Neural progenitor cell (in vitro differentiated cells): ENCODE results near the gene JAKMIP2. TPM values are rescaled to one million over a fixed set of nuclear protein-coding genes. Genes with fewer than 3 reads are reported as not detected.

Source experiments
- DNase-seq: peaks from one replicate; pipeline ENCODE4 v3.0.0-alpha.2; 2016; ENCODE audit warnings: low spot score
- H2AFZ ChIP-seq: fragments of 200-600 bp; sonication (generic); replicated peaks from 2 replicates; pipeline ENCODE4 v1.6.1; 2016; ENCODE audit warnings: antibody characterized with exemption
- H3F3A ChIP-seq: fragments of 200-600 bp; sonication (generic); 2 replicates; pipeline ENCODE4 v1.6.1; 2016; ENCODE audit warnings: antibody characterized with exemption, low read depth
- H3K27ac ChIP-seq: fragments of 200-600 bp; sonication (generic); 2 replicates; pipeline ENCODE4 v1.5.1; 2016; ENCODE audit warnings: mild to moderate bottlenecking
- H3K27me3 ChIP-seq: fragments of 200-600 bp; sonication (generic); 2 replicates; pipeline ENCODE4 v1.6.1; 2016; ENCODE audit warnings: mild to moderate bottlenecking, moderate library complexity
- H3K36me3 ChIP-seq: fragments of 200-600 bp; sonication (generic); 2 replicates; pipeline ENCODE4 v1.5.1; 2016
- H3K4me1 ChIP-seq: fragments of 200-600 bp; sonication (generic); 2 replicates; pipeline ENCODE4 v1.6.1; 2016; ENCODE audit warnings: mixed run types
- H3K4me2 ChIP-seq: fragments of 200-600 bp; sonication (generic); 2 replicates; pipeline ENCODE4 v1.6.1; 2016
- H3K4me3 ChIP-seq: fragments of 200-600 bp; sonication (generic); 2 replicates; pipeline ENCODE4 v1.5.1; 2016
- H3K79me2 ChIP-seq: fragments of 200-600 bp; sonication (generic); 2 replicates; pipeline ENCODE4 v1.6.1; 2016; ENCODE audit warnings: low read depth
- H3K9ac ChIP-seq: fragments of 200-600 bp; sonication (generic); 2 replicates; pipeline ENCODE4 v1.6.1; 2016
- H3K9me3 ChIP-seq: fragments of 200-600 bp; sonication (generic); 2 replicates; pipeline ENCODE4 v1.5.1; 2016; ENCODE audit warnings: low read depth
- H4K20me1 ChIP-seq: fragments of 200-600 bp; sonication (generic); 2 replicates; pipeline ENCODE4 v1.6.1; 2016; ENCODE audit warnings: low read depth
- H3K27ac Mint-ChIP-seq: 3 replicates; pipeline ENCODE4 v1.8.0; 2021; ENCODE audit warnings: mixed read lengths
- H3K27me3 Mint-ChIP-seq: 2 replicates; pipeline ENCODE4 v1.8.0; 2022; ENCODE audit warnings: low read depth, mild to moderate bottlenecking, inconsistent platforms, moderate library complexity, mixed read lengths; ENCODE audit not compliant: insufficient read depth
- H3K36me3 Mint-ChIP-seq: 3 replicates; pipeline ENCODE4 v1.8.0; 2021; ENCODE audit warnings: mixed read lengths
- H3K4me1 Mint-ChIP-seq: 3 replicates; pipeline ENCODE4 v1.8.0; 2021; ENCODE audit warnings: mixed read lengths
- H3K4me3 Mint-ChIP-seq: 3 replicates; pipeline ENCODE4 v1.8.0; 2021; ENCODE audit warnings: mild to moderate bottlenecking, moderate library complexity, mixed read lengths
- H3K9me3 Mint-ChIP-seq: 3 replicates; pipeline ENCODE4 v1.8.0; 2020; ENCODE audit warnings: mixed read lengths
- EZH2 ChIP-seq: fragments of 200-600 bp; sonication (generic); IDR thresholded peaks from 2 replicates; pipeline ENCODE4 v1.6.1; 2017; ENCODE audit warnings: antibody characterized with exemption, mild to moderate bottlenecking, moderate library complexity
- EZH2phosphoT487 ChIP-seq: fragments of 200-600 bp; sonication (generic); IDR thresholded peaks from 2 replicates; pipeline ENCODE4 v1.6.1; 2017; ENCODE audit warnings: antibody characterized with exemption
- total RNA-seq: library from RNA; depleted of rRNA; stranded (reverse); fragments of >200 nt; gene quantifications from 2 replicates; pipeline ENCODE4 v1.2.3, GENCODE V29; 2015; ENCODE audit warnings: low replicate concordance
- TF ChIP-seq, protein P1 (sequence below): fragments of 200-600 bp; sonication (generic); IDR thresholded peaks from 2 replicates; pipeline ENCODE4 v1.5.1; 2017; ENCODE audit warnings: antibody characterized with exemption, mild to moderate bottlenecking

JAKMIP2 gene
- total RNA-seq, 1 donor from 2014 or later: 8.2 TPM

DNA sequence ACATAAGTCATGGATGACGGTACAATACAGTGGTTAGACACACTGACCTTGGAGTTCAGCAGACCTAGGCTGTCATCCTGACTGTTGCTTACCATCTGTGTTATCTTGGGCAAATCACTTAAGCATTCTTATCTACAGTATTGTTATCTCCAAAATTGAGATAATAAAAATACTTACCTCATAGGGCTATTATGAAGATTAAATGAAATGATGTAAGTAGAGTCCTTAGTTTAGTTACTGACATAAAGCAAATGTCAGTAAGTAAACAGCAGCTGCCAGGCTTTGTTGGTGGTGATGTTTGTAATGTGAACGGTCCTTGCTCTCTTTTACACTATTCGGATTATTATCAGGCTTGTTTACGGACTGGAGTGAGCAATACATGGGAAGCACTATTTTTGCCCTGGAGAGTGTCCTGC, 165.3 kb downstream of the JAKMIP2 start:
- TF ChIP-seq EZH2 (no peak), EZH2phosphoT487 (no peak)
- TF ChIP-seq, protein P1, sequence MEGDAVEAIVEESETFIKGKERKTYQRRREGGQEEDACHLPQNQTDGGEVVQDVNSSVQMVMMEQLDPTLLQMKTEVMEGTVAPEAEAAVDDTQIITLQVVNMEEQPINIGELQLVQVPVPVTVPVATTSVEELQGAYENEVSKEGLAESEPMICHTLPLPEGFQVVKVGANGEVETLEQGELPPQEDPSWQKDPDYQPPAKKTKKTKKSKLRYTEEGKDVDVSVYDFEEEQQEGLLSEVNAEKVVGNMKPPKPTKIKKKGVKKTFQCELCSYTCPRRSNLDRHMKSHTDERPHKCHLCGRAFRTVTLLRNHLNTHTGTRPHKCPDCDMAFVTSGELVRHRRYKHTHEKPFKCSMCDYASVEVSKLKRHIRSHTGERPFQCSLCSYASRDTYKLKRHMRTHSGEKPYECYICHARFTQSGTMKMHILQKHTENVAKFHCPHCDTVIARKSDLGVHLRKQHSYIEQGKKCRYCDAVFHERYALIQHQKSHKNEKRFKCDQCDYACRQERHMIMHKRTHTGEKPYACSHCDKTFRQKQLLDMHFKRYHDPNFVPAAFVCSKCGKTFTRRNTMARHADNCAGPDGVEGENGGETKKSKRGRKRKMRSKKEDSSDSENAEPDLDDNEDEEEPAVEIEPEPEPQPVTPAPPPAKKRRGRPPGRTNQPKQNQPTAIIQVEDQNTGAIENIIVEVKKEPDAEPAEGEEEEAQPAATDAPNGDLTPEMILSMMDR: no peak
- Histone ChIP-seq H3K36me3 (peaks cover 4% of the 10 kb centered on the region), H3K27ac (no peak overlapping the region), H3K27me3 (no peaks in the 10 kb centered on the region), H3K4me1 (no peaks in the 10 kb centered on the region), H3F3A (peaks cover 8% of the 10 kb centered on the region), H3K9ac (no peak overlapping the region), H2AFZ (no peak overlapping the region), H4K20me1 (no peaks in the 10 kb centered on the region), H3K79me2 (peaks cover 10% of the 10 kb centered on the region), H3K4me3 (no peak overlapping the region), H3K9me3 (no peaks in the 10 kb centered on the region), H3K4me2 (no peak overlapping the region)
- Mint-ChIP-seq H3K27me3 (no peaks in the 10 kb centered on the region), H3K4me1 (no peaks in the 10 kb centered on the region), H3K4me3 (no peak overlapping the region), H3K36me3 (peaks cover 54% of the 10 kb centered on the region), H3K27ac (no peak overlapping the region), H3K9me3 (no peaks in the 10 kb centered on the region)
- DNase-seq: no peak

- Mint-ChIP-seq H3K36me3 (peaks cover 60% of the 10 kb centered on the region), H3K27me3 (no peaks in the 10 kb centered on the region), H3K4me3 (no peak overlapping the region), H3K4me1 (no peaks in the 10 kb centered on the region), H3K27ac (no peak overlapping the region), H3K9me3 (no peaks in the 10 kb centered on the region)
- Histone ChIP-seq H3K27ac (no peak overlapping the region), H3K9ac (no peak overlapping the region), H4K20me1 (no peaks in the 10 kb centered on the region), H3K4me3 (no peak overlapping the region), H3K4me2 (no peak overlapping the region), H2AFZ (no peak overlapping the region), H3F3A (peaks cover 8% of the 10 kb centered on the region), H3K36me3 (peaks cover 5% of the 10 kb centered on the region), H3K4me1 (no peaks in the 10 kb centered on the region), H3K9me3 (no peaks in the 10 kb centered on the region), H3K79me2 (peaks cover 15% of the 10 kb centered on the region), H3K27me3 (no peaks in the 10 kb centered on the region)
- TF ChIP-seq, protein P1: no peak
- no peak for TF ChIP-seq EZH2phosphoT487
- TF ChIP-seq EZH2: no peak
- no peak for DNase-seq
Observed at GRCh38 chr5:147616421-147616820, 166.1 kb downstream of the JAKMIP2 start.

- H3K4me1 ChIP-seq: peaks cover 3% of the 10 kb centered on the region
- no peak overlapping the region for H3K9ac ChIP-seq
- no peak overlapping the region for H3K4me3 Mint-ChIP-seq
- no peaks in the 10 kb centered on the region for H4K20me1 ChIP-seq
- peaks cover 69% of the 10 kb centered on the region for H3K36me3 Mint-ChIP-seq
- H3K27ac Mint-ChIP-seq: no peak overlapping the region
- DNase-seq: no peak
- no peak overlapping the region for H3K27ac ChIP-seq
- peaks cover 13% of the 10 kb centered on the region for H3K9me3 Mint-ChIP-seq
- peaks cover 36% of the 10 kb centered on the region for H3K79me2 ChIP-seq
- H3K27me3 Mint-ChIP-seq: no peaks in the 10 kb centered on the region
- H3K27me3 ChIP-seq: no peaks in the 10 kb centered on the region
- H3K4me1 Mint-ChIP-seq: no peaks in the 10 kb centered on the region
- H3K4me3 ChIP-seq: no peak overlapping the region
- no peaks in the 10 kb centered on the region for H3K9me3 ChIP-seq
- H3F3A ChIP-seq: no peaks in the 10 kb centered on the region
- no peak overlapping the region for H2AFZ ChIP-seq
- H3K4me2 ChIP-seq: no peak overlapping the region
- H3K36me3 ChIP-seq: peaks cover 5% of the 10 kb centered on the region
- TF ChIP-seq, protein P1: no peak
- TF ChIP-seq EZH2phosphoT487: no peak
- TF ChIP-seq EZH2: no peak
Observed at GRCh38 chr5:147613359-147613758, 169.2 kb downstream of the JAKMIP2 start.
